SK-N-SH (cell line): ENCODE data around the gene UCP3. TPM values are rescaled to one million over a fixed set of nuclear protein-coding genes. Genes with fewer than 3 reads are reported as not detected.

Experiments
- CTCF ChIA-PET: fragments of 300-600, 350-600 bp; formaldehyde crosslinking; extraction: SDS; loops from one replicate; lab custom pipeline; 2021; lab: Yijun Ruan, JAX
- POLR2A ChIA-PET: fragments of 350-600 bp; sonication (Branson Sonifier 250); formaldehyde crosslinking; extraction: SDS; loops from one replicate; lab custom pipeline; 2020; ENCODE audit warnings: antibody characterized with exemption, inconsistent platforms; lab: Yijun Ruan, JAX
- DNase-seq: peaks from one replicate; pipeline ENCODE4 v3.0.0; 2012
- H2AFZ ChIP-seq: fragments of 200-600 bp; sonication (generic); 2 replicates; pipeline ENCODE4 v1.8.1; 2016; ENCODE audit warnings: antibody characterized with exemption, mild to moderate bottlenecking, low read depth
- H3F3A ChIP-seq: fragments of 200-600 bp; sonication (generic); replicated peaks from 2 replicates; pipeline ENCODE3; 2016; ENCODE audit warnings: antibody characterized with exemption, mild to moderate bottlenecking; ENCODE audit not compliant: insufficient read depth
- H3K27ac ChIP-seq, 2 experiments: fragments of 200-500 bp in 1 of 2; fragments of 200-600 bp in 1 of 2; sonication (Bioruptor generic) in 1 of 2; sonication (generic), shearing (Covaris generic) in 1 of 2; 2 replicates each; pipeline versions ENCODE4 v1.5.1 to v1.6.1; 2014 to 2016; ENCODE audit warnings: low read depth in 2 of 2, inconsistent platforms in 1 of 2, low read length in 1 of 2, mild to moderate bottlenecking in 1 of 2, mixed read lengths in 1 of 2
- H3K27me3 ChIP-seq: fragments of 200-600 bp; sonication (generic), shearing (Covaris generic); 2 replicates; pipeline ENCODE4 v1.6.1; 2016; ENCODE audit warnings: mixed run types; ENCODE audit not compliant: insufficient read depth
- H3K36me3 ChIP-seq, 2 experiments: fragments of 200-500 bp in 1 of 2; fragments of 200-600 bp in 1 of 2; sonication (Bioruptor generic) in 1 of 2; sonication (generic) in 1 of 2; replicated peaks in 1 of 2; 2 replicates each; pipeline versions ENCODE3 to v1.5.1; 2014 to 2016; ENCODE audit warnings: low read length in 1 of 2, mild to moderate bottlenecking in 1 of 2; ENCODE audit not compliant: insufficient read depth in 2 of 2, control insufficient read depth in 1 of 2
- H3K4me1 ChIP-seq, 2 experiments: fragments of 200-500 bp in 1 of 2; fragments of 200-600 bp in 1 of 2; sonication (Bioruptor generic) in 1 of 2; sonication (generic), shearing (Covaris generic) in 1 of 2; 2 replicates each; pipeline versions ENCODE4 v1.5.1 to v1.6.1; 2014 to 2016; ENCODE audit warnings: low read depth in 1 of 2, low read length in 1 of 2, mixed run types in 1 of 2; ENCODE audit not compliant: insufficient read depth in 2 of 2, control insufficient read depth in 1 of 2
- H3K4me2 ChIP-seq: fragments of 200-600 bp; sonication (generic), shearing (Covaris generic); 2 replicates; pipeline ENCODE4 v1.6.1; 2017; ENCODE audit warnings: mixed run types
- H3K4me3 ChIP-seq, 2 experiments: fragments of 200-500 bp in 1 of 2; fragments of 200-600 bp in 1 of 2; sonication (Bioruptor generic) in 1 of 2; sonication (generic), shearing (Covaris generic) in 1 of 2; 2 replicates each; pipeline versions ENCODE4 v1.5.1 to v1.8.1; 2014 to 2016; ENCODE audit warnings: low read depth in 2 of 2, inconsistent platforms in 1 of 2, low read length in 1 of 2, mild to moderate bottlenecking in 1 of 2, mixed read lengths in 1 of 2, moderate library complexity in 1 of 2
- H3K79me2 ChIP-seq: fragments of 200-600 bp; sonication (generic); 2 replicates; pipeline ENCODE4 v1.8.1; 2017; ENCODE audit warnings: mild to moderate bottlenecking; ENCODE audit not compliant: insufficient read depth
- H3K9ac ChIP-seq: fragments of 200-600 bp; sonication (generic); 2 replicates; pipeline ENCODE4 v1.6.1; 2017; ENCODE audit warnings: mixed run types
- H3K9me2 ChIP-seq: fragments of 200-600 bp; sonication (generic); 2 replicates; pipeline ENCODE4 v1.6.1; 2017; ENCODE audit warnings: mixed run types
- H3K9me3 ChIP-seq: fragments of 200-600 bp; sonication (generic); 2 replicates; pipeline ENCODE4 v1.6.1; 2017; ENCODE audit warnings: mixed run types, mild to moderate bottlenecking, moderate library complexity
- H4K20me1 ChIP-seq: fragments of 200-600 bp; sonication (generic); 2 replicates; pipeline ENCODE4 v1.6.1; 2017; ENCODE audit warnings: mild to moderate bottlenecking, mixed run types; ENCODE audit not compliant: insufficient read depth
- EP300 ChIP-seq, 2 experiments: IDR thresholded peaks; 2 replicates each; pipeline versions ENCODE4 v1.4.0 to v1.6.1; 2012; ENCODE audit warnings: borderline replicate concordance in 1 of 2, low read depth in 1 of 2, low read length in 1 of 2
- EZH2phosphoT487 ChIP-seq: fragments of 200-600 bp; sonication (generic); IDR thresholded peaks from 2 replicates; pipeline ENCODE4 v1.6.1; 2017; ENCODE audit warnings: low read depth, mixed run types, mild to moderate bottlenecking, antibody characterized with exemption, moderate library complexity, borderline replicate concordance
- FOSL2 ChIP-seq: IDR thresholded peaks from 2 replicates; pipeline ENCODE4 v1.4.0; 2012; ENCODE audit warnings: low read depth, mild to moderate bottlenecking, moderate library complexity, borderline replicate concordance
- FOXJ3 ChIP-seq: sonication (generic); formaldehyde crosslinking; IDR thresholded peaks from 2 replicates; pipeline ENCODE4 v1.5.1; 2020; ENCODE audit warnings: mild to moderate bottlenecking, missing genetic modification reagents
- FOXM1 ChIP-seq: IDR thresholded peaks from 2 replicates; pipeline ENCODE4 v1.4.0; 2012; ENCODE audit warnings: low read depth, mild to moderate bottlenecking
- GATA2 ChIP-seq: sonication (generic); formaldehyde crosslinking; IDR thresholded peaks from 2 replicates; pipeline ENCODE4 v1.5.0; 2020; ENCODE audit warnings: mild to moderate bottlenecking, missing genetic modification reagents
- MAX ChIP-seq: IDR thresholded peaks from 2 replicates; pipeline ENCODE4 v1.4.0; 2012; ENCODE audit warnings: low read depth
- MEF2A ChIP-seq: IDR thresholded peaks from 2 replicates; pipeline ENCODE4 v1.4.0; 2012; ENCODE audit warnings: low read depth, borderline replicate concordance
- NFIC ChIP-seq: IDR thresholded peaks from 2 replicates; pipeline ENCODE4 v1.4.0; 2012; ENCODE audit warnings: borderline replicate concordance
- REST ChIP-seq: IDR thresholded peaks from 2 replicates; pipeline ENCODE4 v1.6.1; 2012; ENCODE audit warnings: mild to moderate bottlenecking, low read depth, low read length, moderate library complexity
- RFX5 ChIP-seq: IDR thresholded peaks from 2 replicates; pipeline ENCODE4 v1.6.1; 2012; ENCODE audit warnings: mild to moderate bottlenecking, improper control_type of control experiment, low read length
- RXRA ChIP-seq: IDR thresholded peaks from 2 replicates; pipeline ENCODE4 v1.4.0; 2012; ENCODE audit warnings: low read depth, mild to moderate bottlenecking, borderline replicate concordance
- SIN3A ChIP-seq: IDR thresholded peaks from 2 replicates; pipeline ENCODE4 v1.6.1; 2012; ENCODE audit warnings: low read depth, mild to moderate bottlenecking, low read length, moderate library complexity, borderline replicate concordance
- SMC3 ChIP-seq: IDR thresholded peaks from 2 replicates; pipeline ENCODE4 v1.6.1; 2012; ENCODE audit warnings: low read depth, low read length, improper control_type of control experiment
- TCF12 ChIP-seq: IDR thresholded peaks from 2 replicates; pipeline ENCODE4 v1.4.0; 2012
- TEAD4 ChIP-seq: IDR thresholded peaks from 2 replicates; pipeline ENCODE4 v1.4.0; 2012; ENCODE audit warnings: mild to moderate bottlenecking, borderline replicate concordance; ENCODE audit not compliant: insufficient read depth
- WGBS: methylation state at CpG from one replicate; pipeline ENCODE4 v1.1.6; 2017; ENCODE audit warnings: low lambda C conversion rate; 5-methylcytosine and 5-hydroxymethylcytosine counted together
- polyA plus RNA-seq, 3 experiments: library from polyadenylated mRNA; depleted of rRNA; stranded (reverse); fragments of >200 nt; gene quantifications; 2 replicates each; pipeline ENCODE4 v1.2.3, GENCODE V29; 2012
- TF ChIP-seq, protein P1 (sequence below): fragments of 150-350 bp; IDR thresholded peaks from 2 replicates; pipeline ENCODE4 v1.6.1; 2016; ENCODE audit warnings: mild to moderate bottlenecking, low read depth, low read length
- TF ChIP-seq, protein P2 (sequence below): IDR thresholded peaks from 2 replicates; pipeline ENCODE4 v1.4.0; 2012; ENCODE audit warnings: low read depth, borderline replicate concordance
- TF ChIP-seq, protein P3 (sequence below): IDR thresholded peaks from 2 replicates; pipeline ENCODE4 v1.4.0; 2012; ENCODE audit warnings: low read depth, borderline replicate concordance
- TF ChIP-seq, protein P4 (sequence below): IDR thresholded peaks from 2 replicates; pipeline ENCODE4; 2012

UCP3 gene
- polyA plus RNA-seq, 1 of the 3 experiments (the other 2 are of a cell fraction), result 1.2 TPM

DNA sequence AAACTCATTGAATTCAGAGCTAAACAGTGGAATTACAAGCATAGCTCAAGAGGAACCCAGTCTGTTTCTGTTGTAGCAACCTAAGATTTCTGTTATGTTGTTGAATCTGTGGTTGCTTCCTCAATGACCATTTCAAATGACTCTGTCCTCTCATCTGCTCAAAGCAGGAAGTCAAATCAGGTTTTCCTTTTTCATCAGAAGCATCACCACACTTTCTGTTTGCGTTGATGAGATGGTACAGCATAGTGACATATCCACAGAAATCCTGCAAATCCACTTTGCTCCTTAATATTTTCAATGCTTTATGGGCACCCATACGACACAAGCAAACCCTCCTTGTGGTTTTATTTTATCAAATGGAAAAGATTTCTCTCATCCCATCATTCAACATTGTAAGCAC is 13.6 kb downstream of the UCP3 start:
- WGBS, result 89% methylated on average over 2 of the region's 2 CpGs
- Histone ChIP-seq H3K9ac (no peak overlapping the region), H3K9me3 (no peaks in the 10 kb centered on the region), H3K27me3 (no peaks in the 10 kb centered on the region), H3K4me3 (no peak overlapping the region), H2AFZ (no peak overlapping the region), H3K36me3 (no peaks in the 10 kb centered on the region), H3F3A (peaks cover 4% of the 10 kb centered on the region), H3K9me2 (no peaks in the 10 kb centered on the region), H4K20me1 (no peaks in the 10 kb centered on the region), H3K4me2 (no peak overlapping the region), H3K79me2 (no peaks in the 10 kb centered on the region), H3K27ac (no peak overlapping the region), H3K4me1 (no peaks in the 10 kb centered on the region)
- no peak for DNase-seq
- CTCF ChIA-PET, result no interaction called here
- TF ChIP-seq, protein P1, sequence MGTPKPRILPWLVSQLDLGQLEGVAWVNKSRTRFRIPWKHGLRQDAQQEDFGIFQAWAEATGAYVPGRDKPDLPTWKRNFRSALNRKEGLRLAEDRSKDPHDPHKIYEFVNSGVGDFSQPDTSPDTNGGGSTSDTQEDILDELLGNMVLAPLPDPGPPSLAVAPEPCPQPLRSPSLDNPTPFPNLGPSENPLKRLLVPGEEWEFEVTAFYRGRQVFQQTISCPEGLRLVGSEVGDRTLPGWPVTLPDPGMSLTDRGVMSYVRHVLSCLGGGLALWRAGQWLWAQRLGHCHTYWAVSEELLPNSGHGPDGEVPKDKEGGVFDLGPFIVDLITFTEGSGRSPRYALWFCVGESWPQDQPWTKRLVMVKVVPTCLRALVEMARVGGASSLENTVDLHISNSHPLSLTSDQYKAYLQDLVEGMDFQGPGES, result no peak
- TF ChIP-seq RFX5, result no peak
- no peak for TF ChIP-seq TEAD4
- TF ChIP-seq SMC3, result no peak
- TF ChIP-seq, protein P2, sequence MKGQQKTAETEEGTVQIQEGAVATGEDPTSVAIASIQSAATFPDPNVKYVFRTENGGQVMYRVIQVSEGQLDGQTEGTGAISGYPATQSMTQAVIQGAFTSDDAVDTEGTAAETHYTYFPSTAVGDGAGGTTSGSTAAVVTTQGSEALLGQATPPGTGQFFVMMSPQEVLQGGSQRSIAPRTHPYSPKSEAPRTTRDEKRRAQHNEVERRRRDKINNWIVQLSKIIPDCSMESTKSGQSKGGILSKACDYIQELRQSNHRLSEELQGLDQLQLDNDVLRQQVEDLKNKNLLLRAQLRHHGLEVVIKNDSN, result no peak
- no peak for TF ChIP-seq GATA2 (CRISPR knock-in tag)
- TF ChIP-seq, protein P3, sequence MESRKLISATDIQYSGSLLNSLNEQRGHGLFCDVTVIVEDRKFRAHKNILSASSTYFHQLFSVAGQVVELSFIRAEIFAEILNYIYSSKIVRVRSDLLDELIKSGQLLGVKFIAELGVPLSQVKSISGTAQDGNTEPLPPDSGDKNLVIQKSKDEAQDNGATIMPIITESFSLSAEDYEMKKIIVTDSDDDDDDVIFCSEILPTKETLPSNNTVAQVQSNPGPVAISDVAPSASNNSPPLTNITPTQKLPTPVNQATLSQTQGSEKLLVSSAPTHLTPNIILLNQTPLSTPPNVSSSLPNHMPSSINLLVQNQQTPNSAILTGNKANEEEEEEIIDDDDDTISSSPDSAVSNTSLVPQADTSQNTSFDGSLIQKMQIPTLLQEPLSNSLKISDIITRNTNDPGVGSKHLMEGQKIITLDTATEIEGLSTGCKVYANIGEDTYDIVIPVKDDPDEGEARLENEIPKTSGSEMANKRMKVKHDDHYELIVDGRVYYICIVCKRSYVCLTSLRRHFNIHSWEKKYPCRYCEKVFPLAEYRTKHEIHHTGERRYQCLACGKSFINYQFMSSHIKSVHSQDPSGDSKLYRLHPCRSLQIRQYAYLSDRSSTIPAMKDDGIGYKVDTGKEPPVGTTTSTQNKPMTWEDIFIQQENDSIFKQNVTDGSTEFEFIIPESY, result no peak
- TF ChIP-seq TCF12, result no peak
- TF ChIP-seq, protein P4, sequence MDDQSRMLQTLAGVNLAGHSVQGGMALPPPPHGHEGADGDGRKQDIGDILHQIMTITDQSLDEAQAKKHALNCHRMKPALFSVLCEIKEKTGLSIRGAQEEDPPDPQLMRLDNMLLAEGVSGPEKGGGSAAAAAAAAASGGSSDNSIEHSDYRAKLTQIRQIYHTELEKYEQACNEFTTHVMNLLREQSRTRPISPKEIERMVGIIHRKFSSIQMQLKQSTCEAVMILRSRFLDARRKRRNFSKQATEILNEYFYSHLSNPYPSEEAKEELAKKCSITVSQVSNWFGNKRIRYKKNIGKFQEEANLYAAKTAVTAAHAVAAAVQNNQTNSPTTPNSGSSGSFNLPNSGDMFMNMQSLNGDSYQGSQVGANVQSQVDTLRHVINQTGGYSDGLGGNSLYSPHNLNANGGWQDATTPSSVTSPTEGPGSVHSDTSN, result no peak
- no peak for TF ChIP-seq RXRA
- no peak for TF ChIP-seq MEF2A
- TF ChIP-seq SIN3A, result no peak
- no peak for TF ChIP-seq FOXJ3
- no peak for TF ChIP-seq FOXM1
- no peak for TF ChIP-seq REST
- no peak for TF ChIP-seq FOSL2
- no peak for TF ChIP-seq NFIC
- no peak for TF ChIP-seq EZH2phosphoT487
- TF ChIP-seq EP300 (IDR thresholded peaks at IDR 0.05; ENCODE audit: borderline replicate concordance in 1 of 2, low read depth in 1 of 2, low read length in 1 of 2), result no peak
- TF ChIP-seq MAX, result no peak
- POLR2A ChIA-PET, result no interaction called here
